HG02852 (cell line): Measurements from ENCODE around the gene PPARG.
"Not testable (repeated sequence)": the region's sequence is repeated elsewhere in the genome, so short reads cannot be mapped to it uniquely, and the experiment has no call there.

Experiments used
- ATAC-seq: cut with Tn5 transposase; IDR thresholded peaks from one replicate; pipeline ENCODE4 v1.9.1; 2021; ENCODE audit warnings: mild to moderate bottlenecking, moderate library complexity; ENCODE audit not compliant: unreplicated experiment

Gene PPARG

DNA sequence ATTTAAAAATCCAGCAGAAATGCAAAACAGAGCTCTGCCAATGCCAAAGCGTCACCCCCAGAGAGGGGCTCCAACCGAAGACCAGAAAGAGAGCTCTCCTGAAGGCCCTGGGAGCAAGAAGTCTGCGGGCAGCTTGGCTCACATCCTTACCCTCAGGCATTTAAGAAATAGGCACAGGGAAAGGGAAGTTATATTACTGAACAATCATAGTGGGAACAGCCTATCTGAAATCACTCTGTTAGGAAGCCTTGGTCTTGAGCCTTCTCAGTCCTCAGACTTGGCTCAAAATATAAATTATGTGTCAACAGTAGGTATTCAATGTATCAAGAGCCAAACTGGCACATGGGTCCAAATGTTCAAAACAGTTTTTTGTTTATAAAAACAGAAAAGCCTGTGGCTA lies 10.3 kb upstream of the PPARG start:
- no peak for ATAC-seq

DNA sequence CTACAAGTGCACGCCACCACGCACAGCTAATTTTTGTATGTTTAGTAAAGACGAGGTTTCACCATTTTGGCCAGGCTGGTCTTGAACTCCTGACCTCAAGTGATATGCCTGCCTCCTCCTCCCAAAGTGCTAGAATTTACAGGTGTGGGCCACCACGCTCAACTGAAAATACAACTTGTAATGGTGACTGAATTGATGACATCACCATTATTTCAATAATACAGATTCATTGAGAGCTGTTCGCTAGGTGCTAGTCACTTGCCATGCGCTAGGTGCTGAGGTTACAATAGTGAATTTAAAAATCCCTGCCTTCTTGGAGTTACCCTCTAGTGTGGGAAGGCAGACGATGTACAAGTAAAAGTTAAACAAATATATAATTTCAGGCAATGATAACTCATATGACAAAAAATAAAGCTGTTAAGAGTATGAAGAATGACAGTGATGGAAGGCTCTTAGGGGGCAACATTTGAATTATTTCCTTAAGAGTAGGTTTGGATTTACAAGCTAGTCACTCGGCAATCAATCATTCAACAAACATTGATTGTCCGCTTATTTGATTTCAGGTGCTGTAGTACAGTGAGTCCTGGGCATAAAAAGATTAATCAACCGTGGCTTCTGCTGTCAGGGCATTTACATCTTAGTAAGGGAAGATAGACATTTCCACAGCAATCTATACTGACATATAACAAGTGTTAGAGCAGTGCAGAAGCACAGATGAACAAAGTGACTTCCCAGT lies 9.1 kb upstream of the PPARG start:
- no peak for ATAC-seq

DNA sequence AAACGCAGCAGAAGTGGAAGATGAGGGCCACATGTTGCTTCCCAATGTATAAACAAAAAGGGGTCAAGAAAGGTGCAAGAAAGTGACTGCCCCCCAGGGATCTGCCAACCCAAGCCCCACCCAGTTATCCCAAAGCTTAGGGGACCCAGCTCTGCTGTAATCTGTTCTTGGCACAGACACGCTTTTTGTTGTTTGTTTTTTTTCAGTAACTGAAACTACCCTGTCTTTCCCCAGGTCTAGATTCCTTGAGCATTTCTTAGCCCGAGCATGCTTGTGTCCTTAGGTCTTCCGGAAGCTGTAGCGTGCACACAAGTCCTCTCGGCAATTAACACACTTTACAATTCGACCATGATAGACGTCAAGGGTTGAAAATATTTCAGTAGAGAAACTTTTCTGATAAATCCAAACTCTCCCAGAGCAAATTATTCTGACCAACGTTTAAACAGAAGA lies 8.5 kb upstream of the PPARG start:
- no peak for ATAC-seq

DNA sequence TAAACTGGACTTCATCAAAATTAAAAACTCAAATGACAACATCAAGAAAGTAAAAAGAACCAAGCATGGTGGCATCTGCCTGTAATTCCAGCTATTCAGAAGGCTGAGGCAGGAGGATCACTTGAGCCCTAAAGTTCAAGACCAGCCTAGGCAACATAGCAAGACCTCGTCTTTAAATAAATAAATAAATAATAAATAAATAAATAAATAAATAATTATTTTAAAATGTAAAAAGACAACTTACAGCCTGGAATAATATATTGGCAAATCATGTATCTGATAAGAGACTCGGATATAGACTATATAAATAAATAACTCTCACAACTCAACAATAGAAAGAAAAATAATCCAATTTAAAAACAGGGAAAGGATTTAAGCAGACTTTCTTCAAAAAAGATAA lies 4.3 kb upstream of the PPARG start:
- no peak for ATAC-seq

DNA sequence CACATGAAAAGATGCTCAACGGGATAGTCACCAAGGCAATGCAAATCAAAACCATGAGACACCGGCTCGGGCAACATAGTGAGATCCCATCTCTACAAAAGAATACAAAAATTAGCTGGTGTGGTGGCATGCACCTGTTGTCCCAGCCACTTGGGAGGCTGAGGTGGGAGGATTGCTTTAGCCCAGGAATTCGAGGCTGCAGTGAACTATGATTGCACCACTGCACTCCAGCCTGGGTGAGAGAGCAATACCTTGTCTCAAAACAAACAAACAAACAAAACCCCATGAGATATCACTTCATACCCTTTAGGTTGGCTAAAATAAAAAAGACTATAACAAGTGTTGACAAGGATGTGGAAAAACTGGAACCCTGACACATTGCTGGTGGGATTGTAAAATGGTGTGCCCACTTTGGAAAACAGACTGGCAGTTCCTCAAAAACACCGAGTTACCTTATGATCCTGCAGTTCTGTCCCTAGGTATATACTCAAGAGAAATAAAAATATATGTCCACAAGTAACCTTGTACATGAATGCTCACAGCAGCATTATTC lies 3.8 kb upstream of the PPARG start:
- no peak for ATAC-seq

DNA sequence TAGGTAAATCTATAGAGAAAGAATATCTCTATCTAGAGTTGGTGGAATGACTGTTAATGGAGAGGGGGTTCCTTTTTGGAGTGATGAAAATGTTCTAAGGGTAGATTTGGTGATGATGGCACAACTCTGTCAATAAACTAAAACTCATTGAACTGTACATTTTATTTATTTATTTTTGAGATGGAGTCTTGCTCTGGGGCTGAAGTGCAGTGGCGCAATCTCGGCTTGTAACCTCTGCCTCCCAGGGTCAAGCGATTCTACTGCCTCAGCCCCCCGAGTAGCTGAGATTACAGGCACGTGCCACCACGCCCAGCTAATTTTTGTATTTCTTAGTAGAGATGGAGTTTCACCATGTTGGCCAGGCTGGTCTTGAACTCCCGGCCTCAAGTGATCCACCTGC lies 3.1 kb upstream of the PPARG start:
- ATAC-seq, result not testable (repeated sequence)

DNA sequence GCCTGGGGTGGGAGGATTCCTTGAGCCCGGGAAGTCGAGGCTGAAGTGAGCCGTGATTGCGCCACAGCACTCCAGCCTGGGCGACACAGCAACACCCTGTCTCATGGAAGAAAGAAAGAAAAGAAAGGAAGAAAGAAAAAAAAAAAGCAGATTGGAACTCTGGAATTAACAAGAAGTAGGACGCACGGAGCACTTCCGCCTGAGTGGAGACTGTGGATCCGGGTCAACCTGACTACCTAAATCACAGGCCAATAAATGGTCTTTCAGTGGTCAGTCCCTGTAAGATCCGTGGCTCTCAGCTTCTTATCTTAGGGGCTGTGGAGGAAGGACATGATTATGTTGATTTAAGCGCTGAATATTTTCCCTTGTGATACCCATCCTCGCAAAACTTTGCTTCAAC lies 2.4 kb upstream of the PPARG start:
- no peak for ATAC-seq

DNA sequence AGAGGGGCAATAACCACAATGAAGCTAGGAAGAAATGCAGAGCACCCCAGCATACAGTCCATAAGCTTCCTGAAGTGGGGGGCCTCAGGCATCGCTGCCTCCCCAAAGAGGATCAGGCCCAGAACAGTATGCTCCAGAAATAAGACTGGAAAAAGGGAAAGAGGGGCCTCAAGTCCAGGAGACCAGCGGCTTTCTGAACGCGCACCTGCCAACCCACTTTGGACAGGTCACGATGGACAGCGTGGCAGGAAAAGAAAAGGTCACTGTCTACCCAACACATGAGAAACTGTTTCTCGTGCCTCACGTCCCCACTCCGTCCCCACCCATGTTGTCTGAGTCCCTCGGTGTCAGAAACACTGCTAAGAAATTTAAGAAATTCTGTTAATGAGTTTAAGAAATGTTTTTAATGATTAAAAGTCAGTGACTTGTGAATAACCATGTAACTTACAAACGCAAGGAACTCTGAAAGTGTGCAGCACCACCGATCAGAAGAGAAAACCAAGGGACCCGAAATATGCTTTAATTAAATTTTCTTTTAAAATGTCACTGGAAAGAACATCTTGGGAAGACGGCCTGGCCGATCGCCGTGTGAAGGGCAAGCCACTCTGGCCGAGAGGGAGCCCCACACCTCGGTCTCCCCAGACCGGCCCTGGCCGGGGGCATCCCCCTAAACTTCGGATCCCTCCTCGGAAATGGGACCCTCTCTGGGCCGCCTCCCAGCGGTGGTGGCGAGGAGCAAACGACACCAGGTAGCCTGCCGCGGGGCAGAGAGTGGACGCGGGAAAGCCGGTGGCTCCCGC lies 1.7 kb upstream of the PPARG start:
- no peak for ATAC-seq

DNA sequence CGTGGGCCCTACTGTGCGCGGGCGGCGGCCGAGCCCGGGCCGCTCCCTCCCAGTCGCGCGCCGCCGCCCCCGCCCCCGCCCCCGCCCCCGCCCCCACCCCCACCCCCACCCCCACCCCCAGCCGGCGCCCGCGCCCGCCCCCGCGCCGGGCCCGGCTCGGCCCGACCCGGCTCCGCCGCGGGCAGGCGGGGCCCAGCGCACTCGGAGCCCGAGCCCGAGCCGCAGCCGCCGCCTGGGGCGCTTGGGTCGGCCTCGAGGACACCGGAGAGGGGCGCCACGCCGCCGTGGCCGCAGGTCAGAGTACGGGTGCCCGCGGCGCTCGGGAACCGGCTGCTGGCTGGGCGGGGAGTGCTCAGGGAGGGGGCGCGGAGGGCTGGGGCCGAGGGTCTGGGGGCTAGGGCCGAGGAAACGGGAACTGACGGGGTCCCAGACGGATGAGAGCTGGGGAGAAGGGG lies 1.1 kb upstream of the PPARG start:
- ATAC-seq, result no peak

DNA sequence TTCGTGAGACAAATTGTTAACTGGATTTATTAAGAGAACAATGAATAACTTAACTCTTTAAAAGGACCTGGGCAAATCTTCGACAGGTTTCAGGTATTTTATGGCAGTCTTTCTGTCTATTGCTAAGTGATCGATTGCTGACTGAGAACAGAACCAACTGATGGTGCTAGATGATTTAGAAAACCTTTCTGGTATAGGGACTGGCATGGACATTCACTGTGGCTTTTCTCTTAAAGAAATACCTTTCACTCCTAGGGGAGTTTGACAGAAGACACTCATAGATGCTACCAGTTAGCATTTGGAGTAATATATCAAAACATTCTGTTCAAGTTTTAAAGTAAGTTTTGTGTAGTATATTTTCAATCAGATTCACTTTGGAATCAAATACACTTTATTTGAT lies 654 bp downstream of the PPARG start:
- ATAC-seq, result no peak

DNA sequence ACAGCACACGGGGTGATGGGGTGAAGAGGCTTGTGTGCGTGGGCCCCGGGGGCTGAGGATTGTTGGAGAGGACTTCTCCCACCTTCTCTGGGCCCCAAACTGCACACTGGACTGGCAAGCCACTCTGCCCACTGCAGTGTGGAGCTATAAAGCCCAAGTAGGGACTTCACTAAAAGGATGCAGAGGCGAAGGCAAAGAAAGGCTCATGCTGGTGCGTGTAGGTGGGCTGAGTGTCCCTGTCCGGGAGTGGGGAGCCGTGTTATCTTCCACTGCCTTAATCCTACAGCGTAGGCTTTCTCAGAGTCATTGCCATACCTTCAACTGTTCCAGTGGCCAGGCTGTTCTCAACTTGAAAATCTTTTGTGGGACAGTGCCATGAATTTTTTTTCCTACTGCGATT lies 3.9 kb downstream of the PPARG start:
- ATAC-seq, result no peak

DNA sequence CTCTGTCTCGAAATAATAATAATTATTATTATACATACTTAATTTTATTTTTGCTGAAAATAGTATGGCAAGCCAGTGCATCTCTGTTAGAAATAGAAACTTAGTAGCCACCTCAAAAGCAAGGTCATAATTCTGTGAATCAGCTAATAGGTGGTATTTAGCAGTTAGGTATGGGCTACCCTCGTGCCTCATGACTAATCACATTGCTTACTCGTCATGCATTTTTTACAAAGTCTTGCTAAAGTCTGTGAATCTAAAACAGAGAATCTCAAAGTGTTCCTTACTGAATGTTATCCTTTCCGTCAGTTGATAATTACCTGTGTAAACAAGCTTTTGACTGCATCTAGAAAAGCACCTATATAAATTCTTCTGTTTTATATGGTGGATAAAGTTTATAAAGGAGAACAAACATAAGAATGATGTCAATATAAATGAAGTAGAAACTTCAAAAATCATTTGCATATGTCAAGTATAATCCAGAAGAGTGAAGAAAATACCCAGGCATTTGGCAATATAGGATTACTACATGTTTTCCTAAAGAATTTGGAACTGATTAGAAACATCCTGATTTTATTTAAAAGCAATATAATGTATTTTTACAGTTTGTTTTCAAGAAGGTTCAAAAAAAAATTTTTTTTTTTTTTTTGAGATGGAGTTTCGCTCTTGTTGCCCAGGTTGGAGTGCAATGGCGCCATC lies 6.2 kb downstream of the PPARG start:
- no peak for ATAC-seq

DNA sequence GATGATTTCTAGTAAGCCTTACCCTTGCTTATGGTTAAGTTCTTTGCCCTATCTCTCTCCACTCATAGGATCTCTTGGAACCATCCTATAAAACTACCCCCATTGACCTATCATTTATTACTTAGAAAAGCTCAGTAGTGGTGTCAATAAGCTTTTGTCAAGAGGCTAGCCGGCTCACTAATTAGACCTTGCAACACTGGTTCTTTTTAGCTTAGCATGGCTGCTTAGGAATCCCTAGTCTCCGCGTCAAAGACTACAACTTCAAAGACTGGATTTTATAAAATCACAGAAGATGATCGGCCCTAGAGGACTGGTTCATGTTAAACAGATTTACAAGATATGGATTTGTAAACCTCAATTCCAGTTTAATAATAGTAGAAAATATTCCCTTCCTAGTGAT lies 7.6 kb downstream of the PPARG start:
- no peak for ATAC-seq

DNA sequence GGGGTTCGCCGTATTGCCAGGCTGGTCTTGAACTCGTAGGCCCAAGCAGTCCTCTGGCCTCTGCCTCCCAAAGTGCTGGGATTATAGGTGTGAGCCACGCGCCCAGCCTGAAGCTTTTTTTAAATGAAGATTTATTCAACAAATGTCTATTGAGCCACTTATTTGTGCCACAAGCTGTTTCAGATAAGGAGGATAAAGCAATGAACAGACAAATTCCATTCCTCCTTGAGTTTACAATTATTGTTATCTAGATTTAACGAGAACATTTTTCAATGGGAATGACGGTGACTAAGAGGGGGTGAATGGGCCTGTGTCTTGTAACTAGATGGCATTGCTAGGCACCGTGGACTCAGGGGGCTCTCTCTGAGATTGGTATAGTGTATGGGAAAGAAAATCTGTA lies 10.2 kb downstream of the PPARG start:
- no peak for ATAC-seq

DNA sequence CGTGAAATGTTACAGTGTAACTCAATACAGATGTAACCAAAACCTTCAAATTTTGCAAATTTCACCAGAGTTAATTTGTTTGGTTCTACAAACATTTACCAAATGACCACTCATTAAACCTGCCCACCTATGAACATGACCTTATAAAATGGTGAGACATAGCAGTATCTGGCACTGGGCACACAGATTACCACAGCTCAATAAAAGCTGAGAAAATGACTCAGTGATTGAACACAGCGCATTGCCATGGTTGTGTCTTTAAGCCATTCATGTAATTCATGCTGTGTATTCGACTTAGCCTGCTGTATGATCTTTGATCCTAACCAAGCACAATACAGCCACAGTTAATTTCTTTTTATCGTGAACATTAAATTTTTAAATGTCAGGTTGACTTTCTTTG lies 11.3 kb downstream of the PPARG start:
- no peak for ATAC-seq

DNA sequence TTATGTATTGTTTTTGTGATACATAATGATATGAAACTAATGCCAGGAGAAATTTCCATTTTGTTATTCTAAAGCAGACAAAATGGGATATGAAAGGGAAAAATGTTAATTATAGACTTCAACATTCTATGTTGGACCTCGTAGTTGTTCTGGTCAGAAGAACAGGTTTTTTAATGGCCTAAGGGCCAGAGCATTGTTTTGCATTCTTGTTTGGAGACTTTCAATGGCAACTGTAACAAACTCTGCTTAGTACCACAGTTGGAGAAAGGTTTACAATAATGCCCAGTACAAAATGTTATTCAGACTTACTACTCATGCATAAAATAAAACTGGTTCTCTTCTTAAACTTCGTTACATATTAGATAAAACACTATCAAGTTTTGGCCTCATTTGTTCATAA lies 12.2 kb downstream of the PPARG start:
- no peak for ATAC-seq

DNA sequence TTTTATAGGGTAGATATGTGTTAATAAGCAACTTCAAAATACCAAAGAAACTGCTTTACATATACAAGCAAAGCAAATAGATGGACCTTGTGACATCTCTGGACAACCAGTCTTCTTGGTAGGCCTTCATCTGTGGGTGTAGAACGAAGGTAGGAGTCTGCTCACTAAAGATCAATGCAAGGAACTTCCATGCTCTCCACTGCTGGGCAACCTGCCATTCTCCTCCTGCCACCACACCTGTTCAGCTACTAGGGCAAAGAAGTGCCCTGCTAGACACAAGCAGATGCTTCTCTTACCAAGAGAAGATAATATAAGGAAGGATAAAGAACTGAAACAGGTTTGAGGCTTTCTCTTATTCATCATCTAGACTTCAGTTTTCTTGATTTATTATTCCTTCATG lies 12.6 kb downstream of the PPARG start:
- ATAC-seq, result no peak

DNA sequence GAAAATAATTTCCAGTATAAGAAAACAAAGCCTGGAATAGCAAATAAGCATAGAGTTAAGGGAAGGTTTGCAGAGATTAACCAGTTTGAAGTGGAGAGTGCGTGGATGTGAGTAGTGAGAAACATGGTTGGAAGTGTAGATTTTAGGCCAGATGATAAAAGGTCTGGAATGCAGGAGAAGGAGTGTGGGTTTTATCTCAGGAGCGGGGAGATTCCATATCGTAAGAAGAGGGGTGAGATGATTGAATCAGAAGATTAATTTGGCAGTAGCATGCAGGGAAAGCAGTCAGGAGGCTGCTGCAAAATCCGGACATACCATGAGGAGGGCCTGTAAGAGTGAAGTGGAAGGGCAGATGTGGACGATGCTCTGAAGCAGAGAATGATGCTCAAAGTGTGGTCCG lies 13.7 kb downstream of the PPARG start:
- no peak for ATAC-seq

DNA sequence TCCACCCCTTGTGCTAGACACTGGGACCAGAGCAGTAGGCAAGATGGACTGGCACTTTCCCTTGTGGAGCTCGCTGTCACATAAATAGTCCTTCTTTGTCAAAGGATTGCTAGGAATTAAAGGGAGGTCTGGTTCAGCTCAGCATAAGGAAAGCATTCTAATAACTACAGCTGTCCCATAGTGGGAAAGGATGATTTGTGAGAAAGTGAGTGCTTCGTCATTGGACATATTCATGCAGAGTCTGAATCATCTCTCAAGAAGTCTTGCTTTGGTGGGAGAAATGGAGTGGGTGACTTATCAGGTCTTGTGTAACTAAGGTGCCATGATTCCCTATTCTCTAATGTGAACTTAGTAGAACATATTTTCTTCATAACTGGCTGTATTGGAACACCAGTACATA lies 14.7 kb downstream of the PPARG start:
- ATAC-seq, result no peak

DNA sequence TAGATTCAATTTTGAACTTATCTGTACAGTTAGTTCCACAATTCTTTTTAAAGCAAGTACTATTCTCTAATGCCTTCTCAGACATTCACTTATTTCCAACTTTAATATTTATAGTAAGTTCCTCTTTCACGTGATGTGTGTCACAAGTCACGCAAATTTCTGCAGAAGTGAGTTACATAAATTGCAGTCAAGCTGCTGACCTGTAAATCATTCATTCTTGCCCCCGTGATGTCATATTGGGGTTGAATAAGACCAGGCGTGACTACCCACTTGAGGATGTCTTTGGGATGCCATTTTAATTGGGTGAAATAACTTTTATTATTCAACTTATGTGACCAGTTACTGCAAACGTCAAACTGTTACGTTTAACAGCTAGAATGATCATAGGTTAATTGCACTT lies 15.1 kb downstream of the PPARG start:
- no peak for ATAC-seq

DNA sequence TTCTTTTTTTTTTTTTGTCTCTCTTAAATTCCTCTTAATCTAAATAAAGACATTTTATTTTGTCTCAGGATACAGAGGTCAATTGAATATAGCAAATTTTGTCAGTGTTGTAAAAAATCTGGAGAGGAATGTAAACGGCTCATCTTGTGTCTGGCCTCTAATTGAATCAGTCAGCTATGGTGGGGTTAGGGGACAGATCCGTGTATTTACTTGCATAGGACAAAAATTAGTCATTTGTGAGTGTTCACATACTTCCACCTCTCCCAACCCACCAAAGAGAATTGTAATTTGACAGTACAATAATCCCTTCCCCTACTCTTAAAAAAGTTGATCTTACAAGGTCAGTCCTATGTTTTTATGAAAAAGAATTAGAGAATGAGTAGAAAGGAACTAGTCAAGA lies 18.3 kb downstream of the PPARG start:
- ATAC-seq, result no peak

DNA sequence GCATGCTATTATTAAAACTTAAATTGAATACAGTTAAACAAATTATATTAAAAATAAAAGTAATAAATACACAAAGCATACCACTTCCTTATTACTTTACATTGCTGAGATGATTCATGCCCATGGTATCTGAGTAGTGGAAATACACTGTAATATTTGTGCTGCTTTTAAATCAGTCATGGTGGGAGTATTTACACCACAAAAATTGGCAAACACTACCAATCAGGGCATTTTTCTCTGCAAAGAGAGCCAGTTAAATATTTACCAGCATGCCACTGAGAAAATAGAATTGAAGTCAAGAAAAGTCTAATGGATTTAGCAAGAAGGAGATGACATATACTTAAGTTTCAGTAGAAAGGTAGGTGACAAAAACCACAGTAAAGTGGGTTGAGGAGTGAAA lies 19.6 kb downstream of the PPARG start:
- no peak for ATAC-seq
